ENCODE measurements around the gene FRAS1.

- TF ChIP-seq CTCF (IDR thresholded peaks at IDR 0.05), result no peak
- TF ChIP-seq POLR2A (IDR thresholded peaks at IDR 0.05), result no peak
Observed at GRCh38 chr4:78237360-78237759, 180.2 kb downstream of the FRAS1 start.

All from ovary (tissue), 3 donors.